DND-41 (cell line): ENCODE data around the gene FAM222B.

ENCODE experiments used
- CTCF ChIP-seq: IDR thresholded peaks from 2 replicates; pipeline ENCODE4 v1.5.1; 2012; ENCODE audit warnings: borderline replicate concordance, low read length, moderate library complexity, mild to moderate bottlenecking; ENCODE audit not compliant: poor library complexity, severe bottlenecking; ENCODE audit errors: extremely low read depth
- EZH2 ChIP-seq: IDR thresholded peaks from 3 replicates; pipeline ENCODE4 v1.6.1; 2012; ENCODE audit warnings: borderline replicate concordance, low read depth, mild to moderate bottlenecking, moderate library complexity, low read length, inconsistent platforms; ENCODE audit not compliant: severe bottlenecking

DNA sequence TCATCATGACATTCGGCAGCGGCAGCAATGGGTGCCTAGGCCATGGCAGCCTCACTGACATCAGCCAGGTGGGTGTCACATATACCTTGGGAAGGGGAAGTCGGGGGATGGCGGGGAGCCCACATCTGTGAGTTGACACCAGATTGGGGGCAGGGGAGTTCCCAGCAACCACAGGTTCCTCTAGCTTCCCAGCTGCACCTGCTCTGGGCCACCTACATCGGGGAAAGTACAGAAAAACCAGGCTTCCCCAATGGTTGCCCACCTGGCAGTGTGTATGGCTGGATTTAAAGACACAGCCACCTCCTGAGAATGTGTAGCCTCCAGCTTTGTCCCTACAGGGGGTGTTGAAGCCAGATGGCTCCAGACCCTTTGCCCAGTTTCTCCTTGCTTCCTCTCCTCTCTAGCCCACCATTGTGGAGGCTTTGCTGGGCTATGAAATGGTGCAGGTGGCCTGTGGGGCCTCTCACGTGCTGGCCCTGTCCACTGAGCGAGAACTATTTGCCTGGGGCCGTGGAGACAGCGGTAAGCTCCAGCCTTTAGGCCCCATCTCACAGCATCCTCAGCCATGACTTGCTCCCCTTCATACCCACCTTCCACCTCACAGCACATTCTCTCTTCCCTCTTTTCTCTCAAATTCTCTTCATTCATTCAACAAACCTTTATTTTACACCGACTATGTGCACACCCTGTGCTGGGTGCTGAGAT, 103.8 kb downstream of the FAM222B start:
- TF ChIP-seq EZH2 (no peak), CTCF (no peak)
